ENCODE data around the gene PEX3. TPM values are rescaled to one million over a fixed set of nuclear protein-coding genes. Genes with fewer than 3 reads are reported as not detected.

The PEX3 gene
- total and polyA plus RNA-seq, 2 of the 4 experiments (the other 2 are of a cell fraction) = 13.3 to 13.7 TPM

- Histone ChIP-seq H2AK5ac (ENCODE audit: low read depth, low read length) (no peak overlapping the region), H3K14ac (replicated peaks; ENCODE audit: low read depth, low read length) (no peak overlapping the region), H3K36me3 (ENCODE audit: control insufficient read depth, insufficient read depth, low read length) (peaks cover 13% of the 10 kb centered on the region), H2AFZ (replicated peaks; ENCODE audit: low read length, poor library complexity) (no peak overlapping the region), H2BK20ac (ENCODE audit: low read depth, low read length) (no peak overlapping the region), H3K4ac (ENCODE audit: low read depth, low read length) (no peak overlapping the region), H2BK120ac (ENCODE audit: low read depth, low read length) (no peak overlapping the region), H2BK5ac (ENCODE audit: low read depth, low read length, poor library complexity, severe bottlenecking) (no peak overlapping the region), H4K5ac (ENCODE audit: low read depth, low read length) (no peak overlapping the region), H3K23ac (ENCODE audit: low read depth, low read length) (no peak overlapping the region), H3K18ac (ENCODE audit: low read depth, low read length) (no peak overlapping the region), H3K9ac (ENCODE audit: low read depth, low read length) (no peak overlapping the region), H4K91ac (ENCODE audit: insufficient read depth, low read depth, low read length) (no peak overlapping the region), H4K20me1 (ENCODE audit: insufficient read depth, low read length) (no peaks in the 10 kb centered on the region), H3K9me1 (ENCODE audit: insufficient read depth, low read length) (no peaks in the 10 kb centered on the region; the same call in 1 of the 2 replicates), H3K4me3 (ENCODE audit: insufficient read depth, low read depth, low read length) (no peak overlapping the region), H3K9me3 (ENCODE audit: control insufficient read depth, insufficient read depth, low read length) (no peaks in the 10 kb centered on the region), H3K79me1 (ENCODE audit: low read depth in 1 of 2, low read length in 2 of 2) (no peaks in the 10 kb centered on the region; a peak in 2 of 4 replicates), H3K4me2 (ENCODE audit: low read depth, low read length) (no peak overlapping the region), H4K8ac (ENCODE audit: low read depth in 2 of 2, low read length in 2 of 2) (no peak overlapping the region), H3K4me1 (ENCODE audit: control insufficient read depth, insufficient read depth, low read length) (no peaks in the 10 kb centered on the region), H3K27ac (ENCODE audit: insufficient read depth, low read length) (no peak overlapping the region), H2AK9ac (replicated peaks; ENCODE audit: low read depth, low read length, poor library complexity) (no peak overlapping the region), H2BK15ac (ENCODE audit: low read depth, low read length) (no peak overlapping the region), H3K56ac (ENCODE audit: extremely low read depth, insufficient read depth, low read length) (no peak overlapping the region), H3K27me3 (ENCODE audit: control insufficient read depth, insufficient read depth, low read length) (no peaks in the 10 kb centered on the region)
- POLR2A ChIA-PET (ENCODE audit: unreplicated experiment) = no interaction called here
- intact Hi-C loops (cut with micrococcal nuclease) = no loop called here
- DNase-seq (no peak), ATAC-seq (ENCODE audit: low read depth) (no peak)
- 95% methylated on average over 4 of the region's 8 CpGs; no CpG with 5 or more reads in 1 of the 2 experiments for WGBS, 2 experiments (ENCODE audit: extremely low coverage in 2 of 2, insufficient read length in 1 of 2)
- in situ Hi-C loops (cut with MboI; ENCODE audit: low sequenced_read_pairs) = no loop called here
- TF ChIP-seq POLR2A (IDR thresholded peaks at IDR 0.05; ENCODE audit: low read depth, low read length) (no peak), RAD21 (IDR thresholded peaks at IDR 0.05; ENCODE audit: low read length) (no peak), RCOR1 (IDR thresholded peaks at IDR 0.05; ENCODE audit: insufficient replicate concordance, low read length) (no peak), CTCF (conservative IDR thresholded peaks at IDR 0.05; ENCODE audit: low read depth, low read length) (no peak), RFX5 (IDR thresholded peaks at IDR 0.05; ENCODE audit: low read depth, low read length) (no peak), NFE2L2 (IDR thresholded peaks at IDR 0.05; ENCODE audit: low read depth, low read length) (no peak), SMC3 (IDR thresholded peaks at IDR 0.05; ENCODE audit: low read depth, low read length) (no peak), MXI1 (IDR thresholded peaks at IDR 0.05; ENCODE audit: borderline replicate concordance, low read depth, low read length) (no peak), MAZ (IDR thresholded peaks at IDR 0.05; ENCODE audit: borderline replicate concordance, low read depth, low read length) (no peak), CEBPB (IDR thresholded peaks at IDR 0.05; ENCODE audit: low read depth, low read length) (no peak), CHD1 (IDR thresholded peaks at IDR 0.05; ENCODE audit: low read depth, low read length) (no peak), MAFK (IDR thresholded peaks at IDR 0.05; ENCODE audit: low read depth, low read length) (no peak), USF2 (IDR thresholded peaks at IDR 0.05; ENCODE audit: low read depth, low read length) (no peak), BHLHE40 (IDR thresholded peaks at IDR 0.05; ENCODE audit: low read depth, low read length) (no peak), FOS (IDR thresholded peaks at IDR 0.05; ENCODE audit: low read depth, low read length) (no peak), ELK1 (IDR thresholded peaks at IDR 0.05; ENCODE audit: borderline replicate concordance, low read depth, low read length) (no peak)
- dilution Hi-C loops (cut with HindIII; ENCODE audit: low sequenced_read_pairs, unreplicated experiment) = no loop called here
- CTCF ChIA-PET = interaction anchor here (0.6 kb wide), 1 partner anchor 401 kb away, joined by 3 read pairs; no protein-coding TSS in a partner anchor
- BruUV-seq (replicated peaks) = no TSS peak
Observed at GRCh38 chr6:143490775-143491174, 40.2 kb downstream of the PEX3 start.
